HG03045 (cell line): ENCODE results near the gene TRIM45.
"Not testable (repeated sequence)": the region's sequence is repeated elsewhere in the genome, so short reads cannot be mapped to it uniquely, and the experiment has no call there.

ENCODE experiments used
- ATAC-seq: cut with Tn5 transposase; IDR thresholded peaks from one replicate; pipeline ENCODE4 v1.9.1; 2021; ENCODE audit warnings: mild to moderate bottlenecking, moderate library complexity; ENCODE audit not compliant: unreplicated experiment

TRIM45 gene, protein sequence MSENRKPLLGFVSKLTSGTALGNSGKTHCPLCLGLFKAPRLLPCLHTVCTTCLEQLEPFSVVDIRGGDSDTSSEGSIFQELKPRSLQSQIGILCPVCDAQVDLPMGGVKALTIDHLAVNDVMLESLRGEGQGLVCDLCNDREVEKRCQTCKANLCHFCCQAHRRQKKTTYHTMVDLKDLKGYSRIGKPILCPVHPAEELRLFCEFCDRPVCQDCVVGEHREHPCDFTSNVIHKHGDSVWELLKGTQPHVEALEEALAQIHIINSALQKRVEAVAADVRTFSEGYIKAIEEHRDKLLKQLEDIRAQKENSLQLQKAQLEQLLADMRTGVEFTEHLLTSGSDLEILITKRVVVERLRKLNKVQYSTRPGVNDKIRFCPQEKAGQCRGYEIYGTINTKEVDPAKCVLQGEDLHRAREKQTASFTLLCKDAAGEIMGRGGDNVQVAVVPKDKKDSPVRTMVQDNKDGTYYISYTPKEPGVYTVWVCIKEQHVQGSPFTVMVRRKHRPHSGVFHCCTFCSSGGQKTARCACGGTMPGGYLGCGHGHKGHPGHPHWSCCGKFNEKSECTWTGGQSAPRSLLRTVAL

DNA sequence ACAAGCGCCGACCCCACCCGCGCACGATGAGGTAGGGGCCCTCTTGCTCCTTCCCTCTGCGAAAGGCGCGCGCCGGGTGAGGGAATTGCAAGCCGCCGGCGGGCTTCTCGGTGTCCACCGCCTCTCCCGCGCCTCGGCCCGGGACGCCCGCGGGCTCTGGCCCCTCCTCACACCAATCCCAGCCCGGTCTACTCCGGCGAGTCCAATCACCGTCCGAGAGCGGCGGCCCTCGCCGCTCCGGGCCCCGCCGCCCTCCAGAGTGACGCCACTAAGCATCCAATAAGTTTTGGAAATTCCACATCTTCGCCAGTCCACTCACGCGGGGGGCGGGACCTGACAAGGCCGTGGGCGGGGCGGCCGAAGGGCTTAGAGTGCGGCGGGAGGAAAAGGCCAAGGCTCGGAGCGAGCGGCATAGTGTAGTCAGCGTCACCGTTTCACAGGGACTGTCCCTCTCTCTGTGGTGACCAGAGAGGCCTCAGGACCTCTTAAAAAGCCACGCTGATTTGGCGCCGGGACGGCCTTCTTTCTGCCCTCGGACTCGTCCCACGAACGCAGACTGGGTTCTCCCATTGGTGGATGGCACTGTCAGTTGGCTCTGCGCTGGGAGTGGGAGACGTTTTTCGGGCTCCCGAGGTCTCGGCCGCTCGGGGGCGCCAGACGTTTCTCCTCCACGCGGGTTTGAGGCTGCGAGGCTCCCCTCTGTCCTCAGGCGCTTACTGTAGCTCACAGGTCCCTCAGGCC, at the start of gene TRIM45:
Gene TRIM45, minus strand, starts transcription at position 161 of the 741 bp plus-strand sequence. CDS start 548 bp downstream, outside the sequence.
- peak; percentile 88 for ATAC-seq

DNA sequence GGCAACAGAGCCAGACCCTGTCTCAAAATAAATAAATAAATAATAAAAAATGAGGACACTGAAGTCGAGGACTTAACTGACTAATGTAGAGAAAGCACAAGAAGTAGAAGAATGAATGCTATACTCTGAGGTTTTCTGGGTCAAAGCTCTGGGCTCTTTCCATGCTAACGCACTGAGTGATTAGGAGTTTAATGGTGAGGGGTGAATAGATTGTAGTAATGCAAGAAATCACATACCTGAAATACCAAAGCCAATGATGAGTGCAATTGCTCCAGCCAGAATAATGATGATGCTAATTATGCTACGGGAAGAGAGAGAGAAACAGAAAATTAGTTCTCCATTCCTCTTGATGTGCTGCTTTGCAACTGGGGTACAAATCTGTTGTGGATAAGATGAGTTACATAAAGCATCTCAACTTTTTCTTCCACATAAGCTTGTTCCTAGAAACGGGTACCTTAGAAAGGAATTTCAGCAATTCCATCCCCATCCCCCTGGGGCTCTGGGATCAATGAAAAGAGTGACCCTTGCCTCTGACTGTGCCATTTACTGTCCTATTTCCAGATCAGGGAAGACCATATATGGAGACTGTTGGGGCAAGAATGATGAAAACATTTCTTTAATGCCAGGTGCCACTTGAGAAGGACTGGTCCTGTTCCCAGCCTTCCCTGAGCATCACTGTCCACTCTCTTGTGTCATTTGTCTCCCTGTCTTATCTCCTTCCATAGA, 48.5 kb upstream of the TRIM45 start:
- no peak for ATAC-seq

DNA sequence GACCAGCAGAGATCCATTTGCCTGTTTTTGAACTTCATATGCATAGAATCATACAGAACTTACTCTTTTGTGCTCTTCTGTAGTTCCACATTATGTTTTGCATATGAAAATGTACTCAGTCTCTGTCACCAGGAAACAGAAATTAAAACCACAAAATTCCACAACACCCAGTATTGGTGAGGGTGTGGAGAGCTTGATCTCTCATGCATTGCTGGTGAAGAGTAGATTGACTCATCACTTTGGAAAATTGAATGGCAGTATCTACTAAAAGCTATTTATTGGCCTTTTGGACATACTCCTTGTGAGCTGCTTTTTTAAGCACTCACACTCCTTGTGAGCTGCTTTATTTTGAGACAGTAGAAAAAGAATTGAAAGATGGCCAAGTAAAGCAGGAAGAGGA, 45.9 kb upstream of the TRIM45 start:
- ATAC-seq = no peak

DNA sequence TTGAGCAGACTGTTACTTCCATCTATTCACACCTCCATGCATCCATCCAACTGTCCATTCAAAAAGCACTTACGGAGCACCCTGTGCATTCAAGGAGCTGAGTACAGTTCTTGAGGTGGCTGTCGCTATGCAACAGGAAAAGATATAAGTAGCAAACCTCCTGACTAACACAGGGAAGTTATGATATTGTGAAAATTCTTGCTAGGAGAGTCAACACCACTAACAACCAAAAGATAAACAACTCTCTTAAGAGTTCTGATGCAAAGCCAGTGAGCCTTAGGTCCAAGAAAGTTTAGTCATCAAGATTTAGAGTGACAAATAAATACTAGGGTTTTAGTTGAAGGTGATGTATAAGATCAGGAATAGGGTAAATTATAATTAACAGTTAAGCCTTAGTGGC, 44.5 kb upstream of the TRIM45 start:
- ATAC-seq = no peak

DNA sequence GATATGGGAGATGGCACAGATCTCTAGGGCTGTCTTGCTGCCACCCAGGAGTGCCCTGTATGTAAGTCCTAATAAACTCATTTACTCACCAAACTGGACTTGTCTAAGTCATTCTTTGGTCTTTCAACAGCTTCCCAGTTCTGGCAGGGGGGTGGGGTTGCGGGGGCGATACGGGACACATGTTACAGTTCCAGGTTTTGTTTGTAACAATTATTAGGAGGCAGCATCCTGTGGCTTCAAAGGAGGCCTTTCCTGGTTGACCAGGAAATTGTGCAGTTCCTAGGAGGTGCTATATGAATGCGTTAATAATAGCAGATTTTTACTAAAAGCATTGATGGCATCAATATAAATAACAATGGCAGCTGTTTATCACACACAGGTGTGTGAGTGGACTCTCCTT, 42.7 kb upstream of the TRIM45 start:
- no peak for ATAC-seq

DNA sequence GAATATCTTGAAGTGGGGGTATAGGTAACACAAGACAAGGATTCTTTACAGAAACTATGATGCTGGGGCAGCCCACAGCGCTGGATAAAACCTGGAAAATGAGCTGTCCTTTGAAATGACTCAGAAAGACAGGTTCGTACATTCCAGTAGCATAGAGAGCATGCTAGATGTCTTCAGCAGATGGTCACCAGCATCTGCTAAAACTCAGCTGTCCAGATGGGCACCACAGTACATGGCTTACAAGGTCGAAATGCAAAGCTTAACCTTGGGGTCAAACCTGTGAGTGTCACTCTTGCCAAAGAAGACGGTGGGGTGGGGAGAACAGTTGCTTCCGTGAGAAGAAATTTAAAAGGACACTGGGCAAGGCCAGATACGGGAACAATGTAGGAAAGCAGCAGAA, 41.3 kb upstream of the TRIM45 start:
- ATAC-seq = no peak

DNA sequence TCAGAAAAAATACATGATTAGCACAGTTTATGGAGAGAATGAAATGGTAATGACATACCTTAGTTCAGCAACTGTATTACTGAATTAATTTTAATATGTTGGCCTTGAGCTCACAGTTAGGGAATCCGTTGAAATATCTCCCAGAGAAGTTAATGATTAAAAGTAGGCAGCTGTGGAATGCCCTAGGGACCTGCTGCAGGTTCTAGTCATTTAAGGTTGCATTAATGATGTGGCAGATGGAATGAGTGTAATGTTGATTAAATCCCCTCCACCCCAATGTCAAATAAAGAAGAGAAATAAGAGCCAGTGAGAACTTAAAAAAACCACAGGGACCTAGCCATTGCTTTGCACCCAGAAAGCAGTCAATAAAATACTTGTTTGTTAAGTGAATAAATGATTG, 40.3 kb upstream of the TRIM45 start:
- ATAC-seq = no peak

DNA sequence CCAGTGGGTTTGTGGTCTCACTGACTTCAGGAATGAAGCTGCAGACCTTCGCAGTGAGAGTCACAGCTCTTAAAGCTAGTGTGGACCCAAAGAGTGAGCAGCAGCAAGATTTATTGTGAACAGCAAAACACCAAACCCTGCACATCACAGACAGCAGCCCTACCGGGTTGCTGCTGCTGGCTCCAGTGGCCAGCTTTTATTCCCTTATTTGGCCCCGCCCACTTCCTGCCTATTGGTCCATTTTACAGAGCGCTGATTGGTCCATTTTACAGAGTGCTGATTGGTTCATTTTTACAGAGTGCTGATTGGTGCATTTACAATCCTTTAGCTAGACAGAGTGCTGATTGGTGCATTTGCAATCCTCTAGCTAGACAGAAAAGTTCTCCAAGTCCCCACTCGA, 29.8 kb upstream of the TRIM45 start:
- ATAC-seq = not testable (repeated sequence)

DNA sequence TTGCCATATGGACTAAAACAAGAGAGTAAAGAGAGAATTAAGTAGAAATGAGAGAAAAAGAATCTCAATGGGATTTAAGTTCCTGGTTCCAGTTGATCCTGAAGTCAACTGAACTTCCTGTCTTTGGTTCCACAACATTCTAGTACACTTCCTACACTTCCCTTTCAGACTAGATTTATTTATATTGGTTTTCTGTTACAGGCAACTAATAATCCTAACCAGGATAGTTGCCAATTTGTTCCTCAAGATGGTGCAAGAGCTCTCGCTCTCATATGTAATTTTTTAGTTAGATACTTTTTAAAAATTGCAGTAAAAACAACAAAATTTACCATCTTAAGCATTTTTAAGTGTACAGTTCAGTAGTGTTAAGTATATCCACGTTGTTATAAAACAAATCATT, 28.8 kb upstream of the TRIM45 start:
- no peak for ATAC-seq

DNA sequence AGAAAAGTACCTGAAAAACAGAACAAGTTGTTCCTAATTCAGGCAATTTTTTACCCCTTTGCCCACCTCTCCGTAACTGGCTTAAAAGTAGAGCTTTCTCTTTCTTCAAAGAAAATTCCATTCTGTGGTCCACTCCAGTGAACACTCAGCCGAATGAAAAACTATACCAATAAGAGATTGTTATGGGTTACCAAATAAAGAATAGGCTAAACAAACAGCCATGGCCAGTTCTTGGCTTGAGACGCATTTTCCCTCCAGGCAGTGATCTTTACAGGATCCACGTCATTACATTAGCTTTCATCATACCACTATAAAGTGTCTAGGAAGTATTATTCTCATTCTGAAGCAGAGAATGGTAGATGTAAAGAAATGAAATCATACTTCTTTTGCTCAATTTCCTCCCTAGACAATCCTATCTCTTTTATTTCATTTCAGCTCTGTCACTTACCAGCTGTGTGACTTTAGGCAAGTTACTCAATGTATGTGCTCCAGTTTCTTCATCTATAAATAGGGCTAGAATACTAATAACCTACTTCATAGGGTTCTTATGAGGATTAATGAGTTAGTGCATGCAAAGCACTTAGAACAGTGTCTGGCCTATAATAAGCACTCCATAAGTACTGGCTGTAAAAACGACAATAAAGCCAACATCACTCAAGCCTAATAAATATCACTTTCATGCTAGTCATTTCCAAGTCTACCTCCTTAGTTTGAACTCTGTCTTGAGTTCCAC, 26.5 kb upstream of the TRIM45 start:
- ATAC-seq = no peak

DNA sequence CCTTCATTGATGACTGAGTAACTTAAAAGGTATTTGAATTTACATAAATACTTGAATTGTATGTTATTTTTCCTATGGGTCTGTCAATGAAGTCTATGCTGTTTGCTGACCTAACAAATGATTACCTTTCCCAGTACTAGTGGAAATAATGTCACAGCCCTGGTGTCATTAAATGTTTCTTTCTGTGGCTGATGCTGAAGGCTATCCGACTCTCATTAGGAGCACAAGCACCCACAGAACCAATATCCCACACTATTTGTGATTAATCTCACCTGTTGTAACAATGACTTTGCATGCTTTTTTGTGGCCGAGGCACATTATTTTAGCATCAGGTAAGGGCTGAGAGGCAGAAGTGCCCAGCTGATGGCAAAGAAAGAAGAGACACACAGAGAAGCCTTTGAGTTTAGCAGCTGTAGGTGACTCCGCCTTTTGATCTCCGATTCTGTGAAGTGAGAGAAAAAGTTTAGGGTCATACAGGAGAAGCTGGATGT, 25.8 kb upstream of the TRIM45 start:
- no peak for ATAC-seq

DNA sequence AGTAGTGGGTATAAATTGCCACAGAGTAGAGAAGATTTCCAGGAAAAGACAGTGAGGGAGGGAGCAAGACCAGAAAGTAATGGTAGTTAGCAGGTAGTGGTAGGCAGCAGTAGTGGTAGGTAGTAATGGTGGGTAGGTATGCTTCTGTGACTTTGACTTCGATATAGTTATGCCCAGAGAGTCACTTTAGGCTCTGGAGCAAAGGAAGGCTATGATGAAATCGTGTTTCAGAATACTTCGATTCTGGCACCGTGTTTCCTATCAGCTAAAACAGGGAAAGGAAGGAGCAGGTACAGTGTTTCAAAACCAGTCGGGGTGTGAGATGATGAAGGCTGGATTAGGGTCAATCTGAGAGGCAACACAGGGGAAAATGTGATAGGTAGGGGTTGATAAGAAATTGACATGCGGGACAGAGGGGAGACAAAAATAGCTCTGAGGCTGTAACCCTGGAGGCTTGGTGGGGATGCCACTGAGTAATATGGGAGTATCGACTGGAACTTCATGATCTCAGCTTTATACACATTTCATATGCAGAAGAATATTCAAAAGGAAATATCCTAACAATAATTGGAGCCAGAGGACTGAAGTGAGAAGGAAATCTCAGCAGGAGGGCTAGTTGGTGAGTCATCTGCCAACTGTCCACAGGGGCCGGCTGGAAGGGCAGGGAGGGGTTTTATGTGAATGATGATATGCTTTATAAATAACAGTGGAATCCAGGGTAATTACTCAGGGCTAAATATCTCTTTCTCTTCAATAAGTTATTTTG, 25.2 kb upstream of the TRIM45 start:
- no peak for ATAC-seq

DNA sequence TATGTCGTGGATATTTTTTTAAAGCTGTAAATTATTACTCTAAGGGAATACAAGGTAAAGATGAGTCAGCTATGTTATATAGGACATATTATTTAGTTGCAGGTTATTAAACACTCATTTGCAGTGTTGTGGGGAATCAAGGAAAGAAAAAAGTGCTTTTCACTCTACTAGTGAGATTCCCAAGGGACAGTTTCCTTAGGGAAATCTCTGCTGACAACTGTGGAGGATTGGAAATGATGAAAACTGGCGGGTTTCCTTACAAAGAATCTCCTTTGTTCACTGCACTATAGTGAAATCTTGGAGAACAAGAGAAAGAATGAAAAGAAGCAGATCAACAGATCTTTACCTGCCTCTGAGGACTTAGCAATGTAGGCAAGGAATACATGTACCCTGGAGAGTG, 24.5 kb upstream of the TRIM45 start:
- no peak for ATAC-seq

DNA sequence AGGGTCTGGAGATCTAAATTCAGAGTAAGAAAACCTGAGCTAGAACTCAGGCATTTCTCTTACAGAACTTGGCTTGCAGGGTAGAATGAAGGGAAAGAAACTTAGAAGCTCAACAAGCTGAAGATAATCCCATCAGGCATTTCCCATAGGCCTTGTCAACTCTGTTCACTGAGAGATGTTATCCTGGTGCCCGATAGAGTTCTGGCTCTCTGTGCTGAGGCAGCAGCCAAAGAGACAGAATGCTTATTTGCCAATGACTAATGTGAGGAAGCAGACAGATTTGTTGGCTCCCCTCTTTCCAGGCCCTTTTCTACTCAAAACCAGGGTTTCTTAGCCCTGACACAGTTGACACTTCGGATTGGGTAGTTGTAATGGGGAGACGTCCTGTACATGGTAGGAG, 22.3 kb upstream of the TRIM45 start:
- ATAC-seq = no peak

DNA sequence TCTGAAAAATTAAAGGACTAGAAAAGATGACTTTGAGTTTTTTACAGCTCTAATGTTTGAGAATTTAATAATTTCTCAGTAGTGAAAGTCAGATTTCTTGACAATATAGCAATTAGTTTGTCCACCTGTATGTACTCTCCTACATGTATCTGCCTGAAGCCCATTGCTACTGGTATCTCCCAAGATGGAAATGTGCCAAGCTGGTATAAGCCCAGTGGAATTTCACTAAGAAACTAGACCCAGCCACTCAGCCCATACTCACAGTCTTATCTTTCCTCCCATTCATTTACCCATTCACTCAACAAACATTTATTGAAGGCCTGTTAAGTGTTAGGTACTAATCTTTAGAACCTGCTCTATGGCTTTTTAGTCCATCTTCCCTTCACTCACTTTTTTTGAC, 21.6 kb upstream of the TRIM45 start:
- ATAC-seq = no peak

DNA sequence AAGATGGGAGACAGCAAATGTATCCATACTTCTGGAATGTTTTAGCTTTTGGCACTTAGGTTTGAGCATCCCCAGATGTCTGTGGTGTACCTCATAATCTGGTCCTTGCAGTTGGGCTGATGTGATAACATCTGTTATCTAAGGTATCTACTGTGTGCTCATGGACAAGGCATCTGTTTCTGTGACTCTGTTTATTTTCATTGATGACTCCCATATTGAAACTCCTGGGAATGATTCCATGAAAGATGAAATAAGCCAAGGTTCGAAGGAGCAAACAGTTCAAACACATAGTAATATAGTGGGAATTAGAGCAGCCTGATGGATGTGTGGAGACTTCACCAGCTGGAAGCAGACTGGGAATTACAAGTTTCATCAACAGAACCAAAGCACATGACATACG, 20.7 kb upstream of the TRIM45 start:
- ATAC-seq = no peak

DNA sequence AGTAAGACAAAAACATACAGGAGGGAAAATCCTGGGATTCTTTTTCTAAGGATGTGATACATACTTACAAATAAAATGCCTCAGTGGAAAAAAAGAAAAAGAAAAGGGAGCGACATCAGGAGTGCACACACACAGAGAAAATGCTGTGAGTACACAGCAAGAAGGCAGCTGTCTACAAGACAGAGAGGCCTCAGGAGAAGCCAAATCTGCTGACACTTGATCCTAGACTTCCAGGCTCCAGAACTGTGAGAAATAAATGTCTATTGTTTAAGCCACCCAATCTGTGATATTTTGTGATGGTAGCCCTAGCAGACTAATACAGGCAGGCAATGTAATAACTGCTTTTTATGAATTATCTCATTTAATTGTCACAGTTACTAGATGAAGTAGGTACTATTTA, 17.0 kb upstream of the TRIM45 start:
- no peak for ATAC-seq

DNA sequence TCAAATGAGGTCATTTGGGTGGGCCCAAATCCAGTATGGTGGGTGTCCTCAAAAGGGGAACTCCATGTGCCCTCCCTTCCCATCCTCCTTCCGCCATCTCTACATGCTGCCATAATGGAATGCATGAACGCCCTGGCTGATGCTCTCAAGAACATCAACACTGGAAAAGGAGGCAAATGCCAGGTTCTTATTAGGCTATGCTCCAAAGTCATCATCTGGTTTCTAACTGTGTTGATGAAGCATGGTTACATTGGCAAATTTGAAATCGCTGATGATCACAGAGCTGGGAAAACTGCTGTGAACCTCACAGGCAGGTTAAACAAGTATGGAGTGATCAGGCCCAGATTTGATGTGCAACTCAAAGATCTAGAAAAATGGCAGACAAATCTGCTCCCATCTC, 16.6 kb upstream of the TRIM45 start:
- no peak for ATAC-seq

DNA sequence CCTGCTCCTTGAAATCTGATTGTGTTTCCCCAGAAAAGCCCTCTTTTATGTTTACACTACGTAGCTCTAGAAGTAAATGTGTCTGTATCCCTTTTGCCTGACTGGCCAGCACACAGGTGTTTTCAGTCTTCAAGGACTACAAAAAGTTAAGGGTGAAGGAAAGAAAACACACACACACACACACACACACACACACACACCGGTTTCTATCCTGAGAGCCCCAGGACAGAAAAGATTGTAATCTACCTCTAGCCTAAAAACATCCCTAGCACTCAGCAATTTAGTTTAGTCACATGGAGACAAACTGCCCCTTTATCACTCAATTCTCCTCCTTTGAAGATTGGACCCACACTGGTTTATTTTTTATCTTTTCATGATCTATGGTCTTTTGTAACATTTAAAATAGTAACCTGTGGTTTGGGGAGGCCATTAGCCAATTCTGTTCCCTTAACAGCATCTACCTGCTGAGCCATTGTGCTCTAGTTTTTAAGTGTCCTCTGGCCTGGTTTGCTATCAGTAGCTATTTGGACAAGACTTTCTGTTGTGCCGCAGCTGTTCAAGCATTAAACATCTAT, 15.8 kb upstream of the TRIM45 start:
- no peak for ATAC-seq
